ACC112 (cell line): ENCODE data around the gene CBLIF.
"Not testable (repeated sequence)": the region's sequence is repeated elsewhere in the genome, so short reads cannot be mapped to it uniquely, and the experiment has no call there.

Experiments used
- H2AFZ ChIP-seq: fragments of 200-600 bp; sonication (generic); one replicate; pipeline ENCODE4 v1.6.0; 2017; ENCODE audit warnings: antibody characterized with exemption, low read length; ENCODE audit not compliant: unreplicated experiment
- H3K27ac ChIP-seq: fragments of 200-600 bp; sonication (generic); 2 replicates; pipeline ENCODE4 v1.5.1; 2014; ENCODE audit warnings: low read depth, mild to moderate bottlenecking, antibody characterized with exemption, low read length, moderate library complexity
- H3K27me3 ChIP-seq: fragments of 200-600 bp; sonication (generic); 2 replicates; pipeline ENCODE4 v1.6.1; 2014; ENCODE audit warnings: mild to moderate bottlenecking, antibody characterized with exemption, low read length, moderate library complexity, mixed read lengths; ENCODE audit not compliant: insufficient read depth
- H3K36me3 ChIP-seq: fragments of 200-600 bp; sonication (generic); 2 replicates; pipeline ENCODE4 v1.6.1; 2016; ENCODE audit warnings: mild to moderate bottlenecking, antibody characterized with exemption, low read length, moderate library complexity, mixed read lengths; ENCODE audit not compliant: insufficient read depth
- H3K4me1 ChIP-seq: fragments of 200-600 bp; sonication (generic); one replicate; pipeline ENCODE4 v1.6.1; 2016; ENCODE audit warnings: low read length, mixed read lengths; ENCODE audit not compliant: insufficient read depth, unreplicated experiment, control insufficient read depth
- H3K4me3 ChIP-seq: fragments of 200-600 bp; sonication (generic); 2 replicates; pipeline ENCODE4 v1.5.1; 2014; ENCODE audit warnings: mild to moderate bottlenecking, low read depth, low read length
- H3K79me2 ChIP-seq: fragments of 200-600 bp; sonication (generic); one replicate; pipeline ENCODE4 v1.6.0; 2016; ENCODE audit warnings: low read length; ENCODE audit not compliant: control insufficient read depth, unreplicated experiment, insufficient read depth

CBLIF gene

GRCh38 chr11:59845399-59845798, at the start of gene CBLIF:
TSS of gene CBLIF (minus strand) at chr11:59845499. CDS start at chr11:59845453, 46 bp downstream.
- H3K79me2 ChIP-seq: no peaks in the 10 kb centered on the region
- peaks cover 23% of the 10 kb centered on the region; the same call in 1 of the 2 replicates for H3K27me3 ChIP-seq
- H3K4me1 ChIP-seq: no peaks in the 10 kb centered on the region
- H2AFZ ChIP-seq: no peak within 1 kb of the TSS
- no peak within 1 kb of the TSS for H3K4me3 ChIP-seq
- H3K36me3 ChIP-seq: no peaks in the 10 kb centered on the region
- no peak within 1 kb of the TSS for H3K27ac ChIP-seq

- H3K4me3 ChIP-seq: no peak overlapping the region
- H3K27me3 ChIP-seq: peaks cover 30% of the 10 kb centered on the region
- H3K27ac ChIP-seq: no peak overlapping the region
- peaks cover 3% of the 10 kb centered on the region for H3K4me1 ChIP-seq
- no peaks in the 10 kb centered on the region for H3K79me2 ChIP-seq
- H3K36me3 ChIP-seq: no peaks in the 10 kb centered on the region
- no peak overlapping the region for H2AFZ ChIP-seq
Measured at GRCh38 chr11:59894616-59895015, 49.3 kb upstream of the CBLIF start.

GRCh38 chr11:59891781-59892181, 46.5 kb upstream of the CBLIF start:
- H2AFZ ChIP-seq: no peak overlapping the region
- peaks cover 30% of the 10 kb centered on the region for H3K27me3 ChIP-seq
- no peak overlapping the region for H3K27ac ChIP-seq
- no peak overlapping the region for H3K4me3 ChIP-seq
- H3K79me2 ChIP-seq: no peaks in the 10 kb centered on the region
- H3K4me1 ChIP-seq: no peaks in the 10 kb centered on the region
- no peaks in the 10 kb centered on the region for H3K36me3 ChIP-seq

- H3K4me1 ChIP-seq, H3K27me3 ChIP-seq, H3K4me3 ChIP-seq, H3K36me3 ChIP-seq, H3K27ac ChIP-seq, H3K79me2 ChIP-seq, H2AFZ ChIP-seq: not testable (repeated sequence)
Measured at GRCh38 chr11:59887156-59887555, 41.9 kb upstream of the CBLIF start.

GRCh38 chr11:59883597-59883996, 38.3 kb upstream of the CBLIF start:
- Histone ChIP-seq H3K36me3 (no peaks in the 10 kb centered on the region), H3K4me3 (no peak overlapping the region), H3K27me3 (peaks cover 5% of the 10 kb centered on the region; the same call in 1 of the 2 replicates), H3K27ac (no peak overlapping the region), H2AFZ (no peak overlapping the region), H3K79me2 (no peaks in the 10 kb centered on the region), H3K4me1 (no peaks in the 10 kb centered on the region)

- no peaks in the 10 kb centered on the region for H3K36me3 ChIP-seq
- no peak overlapping the region for H3K27ac ChIP-seq
- no peak overlapping the region for H3K4me3 ChIP-seq
- no peaks in the 10 kb centered on the region for H3K4me1 ChIP-seq
- H3K27me3 ChIP-seq: peaks cover 25% of the 10 kb centered on the region
- H2AFZ ChIP-seq: no peak overlapping the region
- no peaks in the 10 kb centered on the region for H3K79me2 ChIP-seq
Measured at GRCh38 chr11:59879567-59879966, 34.3 kb upstream of the CBLIF start.

- no peak within 1 kb of the TSS for H3K4me3 ChIP-seq
- H2AFZ ChIP-seq: no peak within 1 kb of the TSS
Measured at GRCh38 chr11:59878575-59878974, 33.3 kb upstream of the CBLIF start, which contains the start of gene OOSP3. TSS of gene OOSP3 (plus strand) at chr11:59878782. CDS start at chr11:59878809, 27 bp downstream.

GRCh38 chr11:59877784-59878183, 32.5 kb upstream of the CBLIF start:
- no peaks in the 10 kb centered on the region for H3K4me1 ChIP-seq
- no peak overlapping the region for H3K4me3 ChIP-seq
- no peak overlapping the region for H2AFZ ChIP-seq
- no peak overlapping the region for H3K27ac ChIP-seq
- no peaks in the 10 kb centered on the region for H3K36me3 ChIP-seq
- no peaks in the 10 kb centered on the region for H3K79me2 ChIP-seq
- H3K27me3 ChIP-seq: peaks cover 25% of the 10 kb centered on the region

More at GRCh38 chr11:59878575-59878974, 33.3 kb upstream of the CBLIF start, which contains the start of gene OOSP3:
- Histone ChIP-seq H3K27me3 (peaks cover 25% of the 10 kb centered on the region), H3K4me1 (no peaks in the 10 kb centered on the region), H3K79me2 (no peaks in the 10 kb centered on the region), H3K27ac (no peak within 1 kb of the TSS), H3K36me3 (no peaks in the 10 kb centered on the region)

- H3K79me2 ChIP-seq: no peaks in the 10 kb centered on the region
- H3K36me3 ChIP-seq: no peaks in the 10 kb centered on the region
- H3K27me3 ChIP-seq: peaks cover 25% of the 10 kb centered on the region
- no peak overlapping the region for H2AFZ ChIP-seq
- no peak overlapping the region for H3K4me3 ChIP-seq
- H3K27ac ChIP-seq: no peak overlapping the region
- no peaks in the 10 kb centered on the region for H3K4me1 ChIP-seq
Measured at GRCh38 chr11:59877325-59877724, 32.0 kb upstream of the CBLIF start.

- no peak overlapping the region for H3K4me3 ChIP-seq
- no peak overlapping the region for H2AFZ ChIP-seq
- no peaks in the 10 kb centered on the region for H3K79me2 ChIP-seq
- H3K27me3 ChIP-seq: peaks cover 25% of the 10 kb centered on the region
- H3K4me1 ChIP-seq: no peaks in the 10 kb centered on the region
- H3K36me3 ChIP-seq: no peaks in the 10 kb centered on the region
- no peak overlapping the region for H3K27ac ChIP-seq
Measured at GRCh38 chr11:59875856-59876519, 30.7 kb upstream of the CBLIF start.

GRCh38 chr11:59872076-59872475, 26.8 kb upstream of the CBLIF start:
- Histone ChIP-seq H3K36me3 (no peaks in the 10 kb centered on the region), H3K27ac (no peak overlapping the region), H3K4me3 (no peak overlapping the region), H3K27me3 (peaks cover 27% of the 10 kb centered on the region), H3K79me2 (no peaks in the 10 kb centered on the region), H2AFZ (no peak overlapping the region), H3K4me1 (no peaks in the 10 kb centered on the region)
